HEK293 (cell line): Measurements from ENCODE around the gene AATF.
A peak's percentile ranks its signal among the peaks of the same experiment; 100 is the strongest.

Experiments
- CTCF ChIA-PET: fragments of 350-600 bp; formaldehyde crosslinking; extraction: SDS; loops from one replicate; lab custom pipeline; 2021; ENCODE audit warnings: antibody characterized with exemption; lab: Yijun Ruan, JAX
- POLR2A ChIA-PET: fragments of 300-600 bp; formaldehyde crosslinking; extraction: SDS; loops from one replicate; lab custom pipeline; 2020; ENCODE audit warnings: antibody characterized with exemption, inconsistent platforms; lab: Yijun Ruan, JAX
- H3K27ac ChIP-seq: fragments of 200-500 bp; sonication (Bioruptor generic); 2 replicates; pipeline ENCODE4 v1.5.1; 2014; ENCODE audit warnings: low read depth, low read length, control low read depth, inconsistent platforms; ENCODE audit errors: extremely low read depth
- H3K36me3 ChIP-seq, 2 experiments: fragments of 200-500 bp in 1 of 2; sonication (Bioruptor generic) in 1 of 2; 1 replicate in 1 of 2; 2 replicates in 1 of 2; pipeline ENCODE4 v1.5.1; 2014 to 2017; ENCODE audit warnings: inconsistent platforms in 2 of 2, low read length in 2 of 2; ENCODE audit not compliant: control insufficient read depth in 2 of 2, insufficient read depth in 1 of 2
- H3K4me1 ChIP-seq: fragments of 200-500 bp; sonication (Bioruptor generic); 2 replicates; pipeline ENCODE4 v1.5.1; 2014; ENCODE audit warnings: mild to moderate bottlenecking, low read length, inconsistent platforms; ENCODE audit not compliant: control insufficient read depth, insufficient read depth
- H3K4me3 ChIP-seq: 2 replicates; pipeline ENCODE4 v1.5.1; 2011; ENCODE audit warnings: low read depth, mild to moderate bottlenecking, control low read depth, low read length, moderate library complexity
- H3K9me3 ChIP-seq: fragments of 200-500 bp; sonication (Bioruptor generic); 2 replicates; pipeline ENCODE4 v1.5.1; 2014; ENCODE audit warnings: low read depth, low read length, inconsistent platforms; ENCODE audit not compliant: control insufficient read depth, insufficient read depth
- MZF1 ChIP-seq: fragments of 450-650 bp; formaldehyde crosslinking; IDR thresholded peaks from 2 replicates; pipeline ENCODE4 v1.5.1; 2017; ENCODE audit warnings: missing biosample characterization, missing genetic modification characterization, borderline replicate concordance
- PRDM1 ChIP-seq: fragments of 450-650 bp; formaldehyde crosslinking; IDR thresholded peaks from 2 replicates; pipeline ENCODE4; 2016; ENCODE audit warnings: missing biosample characterization, missing genetic modification characterization
- SP7 ChIP-seq: fragments of 450-650 bp; formaldehyde crosslinking; IDR thresholded peaks from 2 replicates; pipeline ENCODE4 v1.5.1; 2016; ENCODE audit warnings: missing biosample characterization, missing genetic modification characterization
- ZBTB20 ChIP-seq: fragments of 450-650 bp; formaldehyde crosslinking; IDR thresholded peaks from 2 replicates; pipeline ENCODE4 v1.5.1; 2016; ENCODE audit warnings: missing biosample characterization, missing genetic modification characterization
- ZNF155 ChIP-seq: fragments of 450-650 bp; formaldehyde crosslinking; IDR thresholded peaks from 2 replicates; pipeline ENCODE4 v1.5.1; 2016; ENCODE audit warnings: missing biosample characterization, missing genetic modification characterization
- ZNF19 ChIP-seq: fragments of 450-650 bp; formaldehyde crosslinking; IDR thresholded peaks from 2 replicates; pipeline ENCODE4; 2016; ENCODE audit warnings: missing biosample characterization, missing genetic modification characterization, low read depth
- ZNF274 ChIP-seq, 2 experiments: fragments of 200-500 bp in 1 of 2; fragments of 450-650 bp in 1 of 2; sonication (Bioruptor generic) in 1 of 2; formaldehyde crosslinking in 1 of 2; IDR thresholded peaks; 2 replicates each; pipeline versions ENCODE4 v1.5.1 to v1.6.1; 2014 to 2016; ENCODE audit warnings: borderline replicate concordance in 1 of 2, inconsistent platforms in 1 of 2, low read length in 1 of 2, missing biosample characterization in 1 of 2, missing genetic modification characterization in 1 of 2
- ZNF366 ChIP-seq: fragments of 450-650 bp; formaldehyde crosslinking; conservative IDR thresholded peaks from 2 replicates; pipeline ENCODE4 v1.5.1; 2016; ENCODE audit warnings: missing biosample characterization, missing genetic modification characterization
- ZNF777 ChIP-seq: fragments of 450-650 bp; formaldehyde crosslinking; IDR thresholded peaks from 2 replicates; pipeline ENCODE4 v1.5.1; 2017; ENCODE audit warnings: missing biosample characterization, missing genetic modification characterization, borderline replicate concordance
- TF ChIP-seq, protein P1 (sequence below): fragments of 450-650 bp; formaldehyde crosslinking; IDR thresholded peaks from 2 replicates; pipeline ENCODE4 v1.5.1; 2016; ENCODE audit warnings: missing biosample characterization, missing genetic modification characterization
- TF ChIP-seq, protein P2 (sequence below): fragments of 450-650 bp; formaldehyde crosslinking; IDR thresholded peaks from 2 replicates; pipeline ENCODE4 v1.5.1; 2017; ENCODE audit warnings: missing biosample characterization, missing genetic modification characterization
- TF ChIP-seq, protein P3 (sequence below): sonication (generic); formaldehyde crosslinking; IDR thresholded peaks from 2 replicates; pipeline ENCODE4 v1.8.1; 2022; ENCODE audit warnings: mild to moderate bottlenecking, moderate library complexity, missing genetic modification reagents
- TF ChIP-seq, protein P4 (sequence below): fragments of 450-650 bp; formaldehyde crosslinking; IDR thresholded peaks from 2 replicates; pipeline ENCODE4 v1.5.1; 2016; ENCODE audit warnings: missing biosample characterization, missing genetic modification characterization

The AATF gene

DNA sequence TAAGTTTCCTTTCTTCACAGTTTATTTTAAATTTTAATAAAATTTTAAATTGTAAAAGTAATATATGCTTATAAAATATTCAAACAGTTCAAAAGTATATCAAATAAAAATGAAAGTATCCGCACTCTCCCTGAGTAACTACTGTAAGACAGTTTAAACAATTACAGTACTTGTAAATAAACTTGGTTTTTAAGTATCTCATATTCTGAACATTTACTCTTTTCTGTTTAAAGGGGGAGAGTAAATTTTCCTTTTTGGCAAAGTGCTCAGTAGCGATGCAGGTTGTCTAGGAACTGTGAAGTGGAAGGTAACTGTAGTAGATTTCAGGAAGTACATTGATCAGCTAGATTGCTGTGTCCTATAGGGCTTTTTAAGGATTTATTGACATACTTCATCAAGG is 28.8 kb downstream of the AATF start:
- H3K27ac ChIP-seq, result no peak overlapping the region
- no peaks in the 10 kb centered on the region; a peak in 1 of 3 replicates for H3K36me3 ChIP-seq
- H3K9me3 ChIP-seq, result no peaks in the 10 kb centered on the region
- ChIA-PET CTCF (interaction anchor here (0.5 to 1.4 kb wide), 3 partner anchors 22 to 290 kb away, joined by 3 read pairs; no protein-coding TSS in a partner anchor), POLR2A (no interaction called here)
- H3K4me3 ChIP-seq, result no peak overlapping the region
- TF ChIP-seq, protein P1, sequence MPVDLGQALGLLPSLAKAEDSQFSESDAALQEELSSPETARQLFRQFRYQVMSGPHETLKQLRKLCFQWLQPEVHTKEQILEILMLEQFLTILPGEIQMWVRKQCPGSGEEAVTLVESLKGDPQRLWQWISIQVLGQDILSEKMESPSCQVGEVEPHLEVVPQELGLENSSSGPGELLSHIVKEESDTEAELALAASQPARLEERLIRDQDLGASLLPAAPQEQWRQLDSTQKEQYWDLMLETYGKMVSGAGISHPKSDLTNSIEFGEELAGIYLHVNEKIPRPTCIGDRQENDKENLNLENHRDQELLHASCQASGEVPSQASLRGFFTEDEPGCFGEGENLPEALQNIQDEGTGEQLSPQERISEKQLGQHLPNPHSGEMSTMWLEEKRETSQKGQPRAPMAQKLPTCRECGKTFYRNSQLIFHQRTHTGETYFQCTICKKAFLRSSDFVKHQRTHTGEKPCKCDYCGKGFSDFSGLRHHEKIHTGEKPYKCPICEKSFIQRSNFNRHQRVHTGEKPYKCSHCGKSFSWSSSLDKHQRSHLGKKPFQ (tag by site-specific recombination), result no peak
- TF ChIP-seq, protein P2, sequence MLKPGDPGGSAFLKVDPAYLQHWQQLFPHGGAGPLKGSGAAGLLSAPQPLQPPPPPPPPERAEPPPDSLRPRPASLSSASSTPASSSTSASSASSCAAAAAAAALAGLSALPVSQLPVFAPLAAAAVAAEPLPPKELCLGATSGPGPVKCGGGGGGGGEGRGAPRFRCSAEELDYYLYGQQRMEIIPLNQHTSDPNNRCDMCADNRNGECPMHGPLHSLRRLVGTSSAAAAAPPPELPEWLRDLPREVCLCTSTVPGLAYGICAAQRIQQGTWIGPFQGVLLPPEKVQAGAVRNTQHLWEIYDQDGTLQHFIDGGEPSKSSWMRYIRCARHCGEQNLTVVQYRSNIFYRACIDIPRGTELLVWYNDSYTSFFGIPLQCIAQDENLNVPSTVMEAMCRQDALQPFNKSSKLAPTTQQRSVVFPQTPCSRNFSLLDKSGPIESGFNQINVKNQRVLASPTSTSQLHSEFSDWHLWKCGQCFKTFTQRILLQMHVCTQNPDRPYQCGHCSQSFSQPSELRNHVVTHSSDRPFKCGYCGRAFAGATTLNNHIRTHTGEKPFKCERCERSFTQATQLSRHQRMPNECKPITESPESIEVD (tag by site-specific recombination), result peak; percentile 76
- TF ChIP-seq ZNF274 (IDR thresholded peaks at IDR 0.05; ENCODE audit: low read length) (no peak), ZNF274 (tag by site-specific recombination; IDR thresholded peaks at IDR 0.05; ENCODE audit: borderline replicate concordance) (no peak), ZNF19 (tag by site-specific recombination) (no peak), PRDM1 (tag by site-specific recombination) (peak; percentile 79)
- TF ChIP-seq, protein P3, sequence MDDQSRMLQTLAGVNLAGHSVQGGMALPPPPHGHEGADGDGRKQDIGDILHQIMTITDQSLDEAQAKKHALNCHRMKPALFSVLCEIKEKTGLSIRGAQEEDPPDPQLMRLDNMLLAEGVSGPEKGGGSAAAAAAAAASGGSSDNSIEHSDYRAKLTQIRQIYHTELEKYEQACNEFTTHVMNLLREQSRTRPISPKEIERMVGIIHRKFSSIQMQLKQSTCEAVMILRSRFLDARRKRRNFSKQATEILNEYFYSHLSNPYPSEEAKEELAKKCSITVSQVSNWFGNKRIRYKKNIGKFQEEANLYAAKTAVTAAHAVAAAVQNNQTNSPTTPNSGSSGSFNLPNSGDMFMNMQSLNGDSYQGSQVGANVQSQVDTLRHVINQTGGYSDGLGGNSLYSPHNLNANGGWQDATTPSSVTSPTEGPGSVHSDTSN, result no peak
- TF ChIP-seq, protein P4, sequence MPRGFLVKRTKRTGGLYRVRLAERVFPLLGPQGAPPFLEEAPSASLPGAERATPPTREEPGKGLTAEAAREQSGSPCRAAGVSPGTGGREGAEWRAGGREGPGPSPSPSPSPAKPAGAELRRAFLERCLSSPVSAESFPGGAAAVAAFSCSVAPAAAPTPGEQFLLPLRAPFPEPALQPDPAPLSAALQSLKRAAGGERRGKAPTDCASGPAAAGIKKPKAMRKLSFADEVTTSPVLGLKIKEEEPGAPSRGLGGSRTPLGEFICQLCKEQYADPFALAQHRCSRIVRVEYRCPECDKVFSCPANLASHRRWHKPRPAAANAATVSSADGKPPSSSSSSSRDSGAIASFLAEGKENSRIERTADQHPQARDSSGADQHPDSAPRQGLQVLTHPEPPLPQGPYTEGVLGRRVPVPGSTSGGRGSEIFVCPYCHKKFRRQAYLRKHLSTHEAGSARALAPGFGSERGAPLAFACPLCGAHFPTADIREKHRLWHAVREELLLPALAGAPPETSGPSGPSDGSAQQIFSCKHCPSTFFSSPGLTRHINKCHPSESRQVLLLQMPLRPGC, result no peak
- H3K4me1 ChIP-seq, result peaks cover 45% of the 10 kb centered on the region

DNA sequence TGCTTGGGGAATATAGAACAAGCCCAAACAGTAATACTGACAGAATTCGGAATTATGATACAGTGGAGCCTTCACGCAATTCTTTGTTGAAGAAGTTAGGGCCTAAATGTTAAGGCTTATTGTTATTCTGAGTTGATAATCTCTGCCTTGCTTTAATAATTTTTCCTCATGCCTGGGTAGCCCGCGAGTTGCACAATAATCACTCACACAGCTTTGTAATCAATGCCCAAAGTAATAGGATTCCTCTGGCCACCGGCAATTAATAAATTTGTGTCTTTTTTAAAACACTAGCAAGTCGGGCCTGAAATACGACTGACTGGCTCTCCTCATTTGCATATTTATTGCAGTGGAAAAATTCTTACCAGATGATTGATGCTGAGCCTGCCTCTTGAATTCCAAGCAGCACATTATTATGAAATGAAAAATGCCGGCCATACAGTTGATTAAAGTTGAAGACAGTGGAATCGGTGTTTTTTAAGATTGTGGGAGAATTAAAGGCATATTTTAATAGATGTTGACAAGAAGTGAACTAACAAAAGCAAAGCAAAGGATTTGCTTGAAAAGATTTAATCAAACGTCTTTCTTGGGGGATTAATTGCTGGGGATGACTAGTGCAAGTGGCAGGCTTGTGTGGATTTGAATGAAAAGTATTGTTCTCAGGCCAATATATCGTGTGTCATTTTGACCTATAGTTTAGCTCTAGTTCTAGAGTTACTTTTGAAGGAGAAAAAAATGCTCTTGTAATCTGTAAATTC is 30.2 kb downstream of the AATF start:
- TF ChIP-seq ZNF155 (tag by site-specific recombination), result no peak
- TF ChIP-seq ZNF366 (tag by site-specific recombination), result 0 out of 2 replicates have a peak, but pooled peaks have one; percentile 15
- peak; percentile 19; the same call in 1 of the 2 replicates for TF ChIP-seq ZBTB20
- TF ChIP-seq SP7 (tag by site-specific recombination), result 0 out of 2 replicates have a peak, but pooled peaks have one; percentile 22
- TF ChIP-seq MZF1, result peak; percentile 79; the same call in 1 of the 2 replicates
- no peak for TF ChIP-seq ZNF777 (tag by site-specific recombination)
- TF ChIP-seq, protein P2 (tag by site-specific recombination), result peak; percentile 67
- Histone ChIP-seq H3K4me3 (no peak overlapping the region), H3K36me3 (peaks cover 0 to 8% of the 10 kb centered on the region in 2 experiments; a peak in 1 of 3 replicates), H3K9me3 (no peaks in the 10 kb centered on the region), H3K27ac (peak overlapping the region; percentile 36), H3K4me1 (peaks cover 40% of the 10 kb centered on the region)
- ChIA-PET POLR2A (interaction anchor here (1.4 kb wide), 1 partner anchor 77 kb away, joined by 3 read pairs; no protein-coding TSS in a partner anchor), CTCF (interaction anchor here (0.6 to 1.7 kb wide), 3 partner anchors 68 to 321 kb away, joined by 4 to 9 read pairs (median 5); no protein-coding TSS in a partner anchor)
